NCI-H2171 (cell line): Measurements from ENCODE around the gene PAWR.
"Not testable (repeated sequence)": the region's sequence is repeated elsewhere in the genome, so short reads cannot be mapped to it uniquely, and the experiment has no call there.

Experiments
- DNase-seq: peaks from one replicate; lab custom pipeline; 2025; lab: John Stamatoyannopoulos, UW

The PAWR gene

GRCh38 chr12:79591988-79592387 lies 98.8 kb downstream of the PAWR start:
- no peak for DNase-seq

- no peak for DNase-seq
These were observed 100.0 kb downstream of the PAWR start for GRCh38 chr12:79590751-79591150.

GRCh38 chr12:79587368-79587767 lies 103.4 kb downstream of the PAWR start:
- no peak for DNase-seq

GRCh38 chr12:79585147-79585546 lies 105.6 kb downstream of the PAWR start:
- no peak for DNase-seq

GRCh38 chr12:79573820-79574219 lies 116.9 kb downstream of the PAWR start:
- no peak for DNase-seq

GRCh38 chr12:79569679-79570078 lies 121.1 kb downstream of the PAWR start:
- no peak for DNase-seq

GRCh38 chr12:79567175-79567563 lies 123.6 kb downstream of the PAWR start:
- no peak for DNase-seq

- DNase-seq: no peak
These were observed 124.2 kb downstream of the PAWR start for GRCh38 chr12:79566452-79567174.

GRCh38 chr12:79564727-79565350 lies 125.9 kb downstream of the PAWR start:
- DNase-seq: not testable (repeated sequence)

GRCh38 chr12:79563021-79563740 lies 127.6 kb downstream of the PAWR start:
- no peak for DNase-seq

GRCh38 chr12:79561401-79562132 lies 129.2 kb downstream of the PAWR start:
- no peak for DNase-seq

GRCh38 chr12:79560225-79560889 lies 130.4 kb downstream of the PAWR start:
- DNase-seq: no peak

- no peak for DNase-seq
These were observed 131.2 kb downstream of the PAWR start for GRCh38 chr12:79559591-79559990.

- DNase-seq: no peak
These were observed 131.8 kb downstream of the PAWR start for GRCh38 chr12:79558924-79559469.

GRCh38 chr12:79557690-79558315 lies 133.0 kb downstream of the PAWR start:
- DNase-seq: no peak

- DNase-seq: peak; percentile 14
These were observed 135.5 kb downstream of the PAWR start for GRCh38 chr12:79555028-79555925.

GRCh38 chr12:79553863-79554574 lies 136.7 kb downstream of the PAWR start:
- no peak for DNase-seq

- DNase-seq: no peak
These were observed 138.6 kb downstream of the PAWR start for GRCh38 chr12:79552192-79552591.

GRCh38 chr12:79549531-79550271 lies 141.1 kb downstream of the PAWR start:
- DNase-seq: no peak
